Skeletal muscle tissue (tissue), 4 donors: ENCODE measurements around the gene TCEANC2. TPM values are rescaled to one million over a fixed set of nuclear protein-coding genes. Genes with fewer than 3 reads are reported as not detected.
A peak's percentile ranks its signal among the peaks of the same experiment; 100 is the strongest.
"Not testable (repeated sequence)": the region's sequence is repeated elsewhere in the genome, so short reads cannot be mapped to it uniquely, and the experiment has no call there.

Source experiments
- H3K27ac ChIP-seq: one replicate; pipeline ENCODE4 v1.7.0; 2013; ENCODE audit warnings: mild to moderate bottlenecking, low read depth, low read length, inconsistent platforms
- H3K27me3 ChIP-seq, 3 donors: one replicate each; pipeline ENCODE4 v1.7.0; 2013; ENCODE audit warnings: low read length in 3 of 3; ENCODE audit not compliant: control insufficient read depth in 3 of 3, insufficient read depth in 3 of 3
- H3K36me3 ChIP-seq, 3 donors: one replicate each; pipeline ENCODE4 v1.7.0; 2013; ENCODE audit warnings: low read length in 3 of 3; ENCODE audit not compliant: control insufficient read depth in 3 of 3, insufficient read depth in 3 of 3
- H3K4me1 ChIP-seq, 3 donors: one replicate each; pipeline ENCODE4 v1.7.0; 2013; ENCODE audit warnings: low read length in 3 of 3, mild to moderate bottlenecking in 3 of 3; ENCODE audit not compliant: control insufficient read depth in 3 of 3, insufficient read depth in 3 of 3
- H3K4me3 ChIP-seq, 3 donors: one replicate each; pipeline ENCODE4 v1.7.0; 2013; ENCODE audit warnings: low read length in 3 of 3
- H3K9ac ChIP-seq, 3 donors: one replicate each; pipeline ENCODE4 v1.7.0; 2013; ENCODE audit warnings: low read length in 3 of 3, mild to moderate bottlenecking in 3 of 3, moderate library complexity in 2 of 3, low read depth in 1 of 3
- H3K9me3 ChIP-seq, 3 donors: one replicate each; pipeline ENCODE4 v1.7.0; 2013; ENCODE audit warnings: low read length in 3 of 3; ENCODE audit not compliant: control insufficient read depth in 3 of 3
- total RNA-seq: library from RNA; depleted of rRNA; stranded (reverse); fragments of >200 nt; gene quantifications from one replicate; pipeline ENCODE4 v1.2.3, GENCODE V29; 2014
- donor health status: Osteomylitis.

Gene TCEANC2
- total RNA-seq, 1 donor from 2014 or later = 3.1 TPM

GRCh38 chr1:54024811-54025210, 28.6 kb upstream of the TCEANC2 start:
- not testable (repeated sequence) for H3K9me3 ChIP-seq, H3K4me3 ChIP-seq, H3K9ac ChIP-seq, H3K27ac ChIP-seq, H3K4me1 ChIP-seq, H3K36me3 ChIP-seq, H3K27me3 ChIP-seq

DNA sequence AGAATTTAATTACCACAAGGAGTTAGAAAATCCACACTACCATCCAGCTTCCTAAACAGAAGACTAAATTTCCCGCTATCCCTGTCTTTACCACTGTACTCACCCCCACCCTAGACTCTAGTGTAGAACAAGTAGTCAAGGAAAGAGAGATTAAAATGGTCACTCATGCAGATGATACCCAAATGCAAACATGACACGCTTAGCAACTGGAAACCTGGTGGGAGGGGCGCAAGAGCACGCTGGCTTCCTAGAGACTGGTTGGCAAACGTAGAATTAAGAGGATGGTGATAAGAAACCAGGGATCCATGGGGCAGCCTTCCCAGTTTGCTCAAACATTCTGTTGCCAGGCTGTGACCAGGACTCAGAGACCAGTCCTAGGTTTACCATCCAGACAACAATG, 25.6 kb upstream of the TCEANC2 start:
- no peak overlapping the region for H3K27ac ChIP-seq
- no peak overlapping the region for H3K9ac ChIP-seq
- peaks cover 0 to 22% (median 13%) of the 10 kb centered on the region in 3 donors for H3K36me3 ChIP-seq
- no peaks in the 10 kb centered on the region for H3K9me3 ChIP-seq
- H3K4me3 ChIP-seq = no peak overlapping the region
- H3K27me3 ChIP-seq = no peaks in the 10 kb centered on the region
- H3K4me1 ChIP-seq = no peaks in the 10 kb centered on the region

DNA sequence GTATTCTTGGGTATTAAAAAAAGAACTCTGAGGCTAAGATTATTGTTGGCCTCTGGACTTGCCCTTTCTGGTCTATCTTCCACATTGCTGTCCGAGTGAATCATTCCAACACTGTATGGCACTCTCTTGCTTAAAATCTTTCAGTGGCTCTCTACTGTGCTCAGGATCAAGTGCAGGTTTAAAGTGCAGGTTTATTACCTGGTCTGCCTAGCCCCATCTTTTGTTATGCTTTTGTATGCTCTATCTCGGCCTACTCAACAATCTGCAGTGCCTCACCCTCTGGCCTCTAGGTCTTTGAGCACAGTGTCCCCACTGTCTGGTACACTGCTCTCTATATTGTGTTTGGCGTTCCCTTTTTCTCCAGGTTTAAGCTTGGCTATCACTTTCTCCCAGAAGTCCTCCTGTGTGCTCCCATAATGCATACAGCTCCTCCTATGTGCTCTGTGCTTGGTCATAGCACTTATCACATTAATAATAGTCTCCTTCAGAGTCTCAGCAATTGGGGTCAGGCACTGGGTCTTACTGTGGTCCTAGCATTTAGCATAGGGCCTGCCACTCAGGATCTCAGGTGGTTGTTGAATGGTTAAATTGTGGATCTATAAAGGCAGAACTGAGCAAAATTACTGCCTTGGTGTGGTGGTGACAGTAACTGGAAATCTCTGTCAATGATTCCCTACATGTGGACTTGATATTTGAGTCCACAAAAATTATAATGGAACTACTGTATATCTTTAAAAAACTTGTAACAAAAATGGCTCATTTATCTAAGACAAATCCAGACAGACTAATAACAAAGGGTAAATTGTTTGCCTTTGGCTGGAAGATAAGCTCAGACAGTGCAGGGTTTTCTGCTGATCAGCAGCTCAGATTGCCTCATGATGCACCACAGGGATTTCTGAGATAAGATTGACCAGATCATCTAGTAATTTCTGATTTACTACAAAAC, 24.8 kb upstream of the TCEANC2 start:
- H3K4me3 ChIP-seq = no peak overlapping the region
- no peaks in the 10 kb centered on the region for H3K27me3 ChIP-seq
- H3K27ac ChIP-seq = no peak overlapping the region
- no peaks in the 10 kb centered on the region for H3K9me3 ChIP-seq
- H3K36me3 ChIP-seq = peaks cover 0 to 24% (median 15%) of the 10 kb centered on the region in 3 donors
- no peak overlapping the region for H3K9ac ChIP-seq
- H3K4me1 ChIP-seq = no peaks in the 10 kb centered on the region

- H3K27me3 ChIP-seq = no peaks in the 10 kb centered on the region
- H3K9ac ChIP-seq = no peak overlapping the region
- peaks cover 25 to 75% (median 62%) of the 10 kb centered on the region in 3 donors for H3K36me3 ChIP-seq
- no peak overlapping the region for H3K27ac ChIP-seq
- H3K9me3 ChIP-seq = no peaks in the 10 kb centered on the region
- H3K4me3 ChIP-seq = no peak overlapping the region
- no peaks in the 10 kb centered on the region for H3K4me1 ChIP-seq
Measured at GRCh38 chr1:54037476-54037875, 15.9 kb upstream of the TCEANC2 start.

DNA sequence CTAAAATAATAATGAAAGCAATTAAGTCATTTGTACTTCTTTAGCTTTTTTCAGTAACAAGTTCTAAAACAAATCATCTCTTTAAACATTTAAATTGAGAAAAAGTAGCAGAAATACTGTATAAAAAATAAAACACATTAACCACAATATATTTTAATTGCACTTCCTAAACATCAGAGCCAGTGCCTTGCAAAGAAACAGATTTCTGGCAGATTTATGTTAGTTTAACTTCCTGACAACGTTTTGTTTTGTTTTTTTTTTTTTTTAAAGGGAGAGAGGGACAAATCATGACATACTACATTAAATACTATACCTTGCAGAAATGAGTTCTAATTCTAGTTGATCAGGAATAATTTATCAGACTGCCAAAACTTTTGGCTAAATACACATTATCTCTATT, 11.6 kb upstream of the TCEANC2 start:
- Histone ChIP-seq H3K4me3 (no peak overlapping the region), H3K4me1 (no peaks in the 10 kb centered on the region), H3K27ac (no peak overlapping the region), H3K9me3 (no peaks in the 10 kb centered on the region), H3K9ac (no peak overlapping the region), H3K27me3 (no peaks in the 10 kb centered on the region), H3K36me3 (peaks cover 15 to 58% (median 56%) of the 10 kb centered on the region in 3 donors)

- H3K27me3 ChIP-seq = no peaks in the 10 kb centered on the region
- H3K4me1 ChIP-seq = peaks cover 9 to 14% (median 11%) of the 10 kb centered on the region in 3 donors
- no peak overlapping the region for H3K4me3 ChIP-seq
- no peaks in the 10 kb centered on the region for H3K9me3 ChIP-seq
- H3K36me3 ChIP-seq = peaks cover 6 to 29% (median 27%) of the 10 kb centered on the region in 3 donors
- no peak overlapping the region for H3K27ac ChIP-seq
- no peak overlapping the region for H3K9ac ChIP-seq
Measured at GRCh38 chr1:54045496-54045895, 7.9 kb upstream of the TCEANC2 start.

- Histone ChIP-seq H3K27me3 (no peaks in the 10 kb centered on the region), H3K9ac (no peak overlapping the region), H3K36me3 (peaks cover 6 to 18% (median 14%) of the 10 kb centered on the region in 3 donors), H3K9me3 (no peaks in the 10 kb centered on the region), H3K4me3 (no peak overlapping the region), H3K4me1 (peaks cover 13 to 25% (median 20%) of the 10 kb centered on the region in 3 donors), H3K27ac (no peak overlapping the region)
Measured at GRCh38 chr1:54046671-54047383, 6.6 kb upstream of the TCEANC2 start.

DNA sequence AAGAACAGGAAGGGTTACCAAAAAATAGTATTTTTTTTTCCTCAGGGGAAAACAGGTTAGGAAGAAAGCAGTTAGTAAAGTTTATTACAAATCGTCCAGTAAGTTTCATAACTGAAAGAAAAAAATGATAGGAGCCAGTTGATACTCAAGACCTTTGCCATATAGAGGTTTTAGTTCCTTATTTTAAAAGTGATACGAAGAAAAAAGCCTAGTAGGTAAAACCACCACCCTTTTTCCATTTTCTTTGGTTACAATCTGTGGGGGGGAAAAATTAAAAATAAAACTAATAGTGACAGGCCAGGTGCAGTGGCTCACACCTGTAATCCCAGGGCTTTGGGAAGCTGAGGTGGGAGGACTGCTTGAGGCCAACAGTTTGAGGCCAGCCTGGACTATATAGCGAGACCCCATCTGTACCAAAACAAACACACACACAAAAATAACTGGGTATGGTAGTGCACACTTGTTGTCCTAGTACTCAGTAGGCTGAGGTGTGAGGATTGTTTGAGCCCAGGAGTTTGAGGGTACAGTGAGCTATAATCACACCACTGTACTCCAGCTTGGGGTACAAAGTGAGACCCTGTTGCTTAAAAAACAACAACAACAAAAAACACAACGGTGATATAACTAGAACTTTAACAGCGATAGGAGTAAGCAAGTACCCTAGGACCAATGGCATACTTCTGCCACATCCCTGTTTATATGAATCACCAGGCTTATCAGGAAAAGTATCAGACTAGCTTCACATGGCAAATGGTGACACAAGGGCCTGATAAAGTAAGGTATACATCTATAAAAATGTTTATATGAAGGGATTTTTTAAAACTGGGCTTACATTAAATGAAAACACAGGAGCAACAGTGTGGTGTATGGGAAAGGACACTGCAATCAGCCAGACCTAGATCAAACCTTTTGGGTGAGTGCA, 5.8 kb upstream of the TCEANC2 start:
- Histone ChIP-seq H3K4me3 (no peak overlapping the region), H3K4me1 (peaks cover 20 to 29% (median 23%) of the 10 kb centered on the region in 3 donors), H3K9ac (peak overlapping the region in 1 of 3 donors; percentile 22), H3K9me3 (no peaks in the 10 kb centered on the region), H3K27me3 (no peaks in the 10 kb centered on the region), H3K27ac (no peak overlapping the region), H3K36me3 (peaks cover under 1 to 10% (median 5%) of the 10 kb centered on the region in 3 donors)

GRCh38 chr1:54050435-54050834, 3.0 kb upstream of the TCEANC2 start:
- H3K36me3 ChIP-seq, H3K9me3 ChIP-seq, H3K4me3 ChIP-seq, H3K27me3 ChIP-seq, H3K9ac ChIP-seq, H3K27ac ChIP-seq: not testable (repeated sequence)
- H3K4me1 ChIP-seq = peaks cover 29 to 40% (median 36%) of the 10 kb centered on the region in 3 donors
